NCI-H2171 treated with DMSO at 0.1 percent for 48 hours (cell line): Measurements from ENCODE around the gene GALNTL6.
"Not testable (repeated sequence)": the region's sequence is repeated elsewhere in the genome, so short reads cannot be mapped to it uniquely, and the experiment has no call there.

Experiments
- DNase-seq: peaks from one replicate; lab custom pipeline; 2025; lab: John Stamatoyannopoulos, UW

Gene GALNTL6

GRCh38 chr4:173019664-173020063 lies 1206.5 kb downstream of the GALNTL6 start:
- no peak for DNase-seq

- not testable (repeated sequence) for DNase-seq
These were observed 1208.8 kb downstream of the GALNTL6 start for GRCh38 chr4:173021746-173022573.

- DNase-seq = no peak
These were observed 1211.0 kb downstream of the GALNTL6 start for GRCh38 chr4:173024203-173024602.

- DNase-seq = peak; percentile 43
These were observed 1211.9 kb downstream of the GALNTL6 start for GRCh38 chr4:173025131-173025530.

GRCh38 chr4:173037242-173037641 lies 1224.0 kb downstream of the GALNTL6 start:
- DNase-seq = no peak

GRCh38 chr4:173038192-173038896 lies 1225.1 kb downstream of the GALNTL6 start:
- no peak for DNase-seq

GRCh38 chr4:173039617-173040577 lies 1226.7 kb downstream of the GALNTL6 start:
- no peak for DNase-seq

GRCh38 chr4:173041482-173041881 lies 1228.3 kb downstream of the GALNTL6 start:
- DNase-seq = no peak

GRCh38 chr4:173042139-173042538 lies 1228.9 kb downstream of the GALNTL6 start:
- DNase-seq = not testable (repeated sequence)

GRCh38 chr4:173044340-173044739 lies 1231.1 kb downstream of the GALNTL6 start:
- DNase-seq = no peak

- DNase-seq = no peak
These were observed 1232.4 kb downstream of the GALNTL6 start for GRCh38 chr4:173045571-173045970.

GRCh38 chr4:173046144-173046543 lies 1232.9 kb downstream of the GALNTL6 start:
- DNase-seq = no peak

- no peak for DNase-seq
These were observed 1233.6 kb downstream of the GALNTL6 start for GRCh38 chr4:173046818-173047217.

GRCh38 chr4:173051232-173051631 lies 1238.0 kb downstream of the GALNTL6 start:
- no peak for DNase-seq

GRCh38 chr4:173051716-173052115 lies 1238.5 kb downstream of the GALNTL6 start:
- no peak for DNase-seq

- DNase-seq = no peak
These were observed 1239.2 kb downstream of the GALNTL6 start for GRCh38 chr4:173052439-173052838.

- no peak for DNase-seq
These were observed 1243.1 kb downstream of the GALNTL6 start for GRCh38 chr4:173056271-173056670.

GRCh38 chr4:173056710-173057109 lies 1243.5 kb downstream of the GALNTL6 start:
- DNase-seq = no peak

- DNase-seq = no peak
These were observed 1244.2 kb downstream of the GALNTL6 start for GRCh38 chr4:173057442-173057841.

- DNase-seq = no peak
These were observed 1244.7 kb downstream of the GALNTL6 start for GRCh38 chr4:173057901-173058300.

- no peak for DNase-seq
These were observed 1248.0 kb downstream of the GALNTL6 start for GRCh38 chr4:173061160-173061559.

- DNase-seq = no peak
These were observed 1260.8 kb downstream of the GALNTL6 start for GRCh38 chr4:173073939-173074500.
